ENCODE data around the gene ZNF385B.

GRCh38 chr2:179524809-179525339, 336.5 kb downstream of the ZNF385B start:
- TF ChIP-seq CTCF (optimal IDR thresholded peaks at IDR 0.05 in 1 of 3, IDR thresholded peaks at IDR 0.05 in 1 of 3, conservative IDR thresholded peaks at IDR 0.05 in 1 of 3; ENCODE audit: extremely low read depth in 1 of 3, insufficient read depth in 2 of 3, low read length in 3 of 3) (no peak), EZH2 (IDR thresholded peaks at IDR 0.05; ENCODE audit: low read length) (no peak)
